ENCODE measurements around the gene NKD1. TPM values are rescaled to one million over a fixed set of nuclear protein-coding genes. Genes with fewer than 3 reads are reported as not detected.

The NKD1 gene
- total and polyA plus RNA-seq, 2 experiments from 2014 or later, result not detected

- H3K79me2 ChIP-seq (ENCODE audit: insufficient read depth), result no peaks in the 10 kb centered on the region
- no peak overlapping the region for H3K9ac ChIP-seq
- 51 to 52% methylated on average over 8 of the region's 8 CpGs for WGBS, 2 experiments (ENCODE audit: low coverage in 1 of 2, low lambda C conversion rate in 2 of 2, missing lambda C conversion rate in 2 of 2)
- no peaks in the 10 kb centered on the region for H3F3A ChIP-seq (ENCODE audit: insufficient read depth)
- H3K36me3 ChIP-seq (ENCODE audit: low read depth), result no peaks in the 10 kb centered on the region
- no peak overlapping the region for H2AFZ ChIP-seq
- TF ChIP-seq EZH2 (IDR thresholded peaks at IDR 0.05; ENCODE audit: insufficient read depth, poor library complexity, severe bottlenecking), result no peak
- no peak for TF ChIP-seq EZH2phosphoT487 (IDR thresholded peaks at IDR 0.05; ENCODE audit: insufficient read depth, low read depth)
- no peak overlapping the region for H3K4me3 ChIP-seq
- H3K4me1 ChIP-seq (ENCODE audit: insufficient read depth), result no peaks in the 10 kb centered on the region
- H3K9me3 ChIP-seq (ENCODE audit: low read depth), result no peaks in the 10 kb centered on the region
- H3K27ac ChIP-seq, result no peak overlapping the region
- peaks cover 19% of the 10 kb centered on the region; the same call in 1 of the 2 replicates for H3K27me3 ChIP-seq (replicated peaks; ENCODE audit: insufficient read depth)
- in situ Hi-C loops (cut with MboI), result no loop called here
- H3K4me2 ChIP-seq (ENCODE audit: unreplicated experiment), result no peak overlapping the region
- H3K9me2 ChIP-seq (ENCODE audit: insufficient read depth), result no peaks in the 10 kb centered on the region
- H4K20me1 ChIP-seq (ENCODE audit: insufficient read depth), result no peaks in the 10 kb centered on the region
- DNase-seq, result no peak
These were observed 83.2 kb downstream of the NKD1 start for GRCh38 chr16:50631249-50631984.

- Histone ChIP-seq H2AFZ (no peak overlapping the region), H3K9me3 (ENCODE audit: low read depth) (no peaks in the 10 kb centered on the region), H3K36me3 (ENCODE audit: low read depth) (no peaks in the 10 kb centered on the region), H4K20me1 (ENCODE audit: insufficient read depth) (no peaks in the 10 kb centered on the region), H3K4me3 (no peak overlapping the region), H3K4me1 (ENCODE audit: insufficient read depth) (no peaks in the 10 kb centered on the region), H3K27ac (no peak overlapping the region), H3K27me3 (replicated peaks; ENCODE audit: insufficient read depth) (peaks cover 16% of the 10 kb centered on the region; the same call in 1 of the 2 replicates), H3K9me2 (ENCODE audit: insufficient read depth) (no peaks in the 10 kb centered on the region), H3K4me2 (ENCODE audit: unreplicated experiment) (no peak overlapping the region), H3F3A (ENCODE audit: insufficient read depth) (no peaks in the 10 kb centered on the region), H3K9ac (no peak overlapping the region), H3K79me2 (ENCODE audit: insufficient read depth) (no peaks in the 10 kb centered on the region)
- TF ChIP-seq EZH2phosphoT487 (IDR thresholded peaks at IDR 0.05; ENCODE audit: insufficient read depth, low read depth) (no peak), EZH2 (IDR thresholded peaks at IDR 0.05; ENCODE audit: insufficient read depth, poor library complexity, severe bottlenecking) (no peak)
- DNase-seq, result no peak
- in situ Hi-C loops (cut with MboI), result no loop called here
- 66 to 67% methylated on average over 22 of the region's 22 CpGs for WGBS, 2 experiments (ENCODE audit: low coverage in 1 of 2, low lambda C conversion rate in 2 of 2, missing lambda C conversion rate in 2 of 2)
These were observed 83.9 kb downstream of the NKD1 start for GRCh38 chr16:50631985-50632576.

DNA sequence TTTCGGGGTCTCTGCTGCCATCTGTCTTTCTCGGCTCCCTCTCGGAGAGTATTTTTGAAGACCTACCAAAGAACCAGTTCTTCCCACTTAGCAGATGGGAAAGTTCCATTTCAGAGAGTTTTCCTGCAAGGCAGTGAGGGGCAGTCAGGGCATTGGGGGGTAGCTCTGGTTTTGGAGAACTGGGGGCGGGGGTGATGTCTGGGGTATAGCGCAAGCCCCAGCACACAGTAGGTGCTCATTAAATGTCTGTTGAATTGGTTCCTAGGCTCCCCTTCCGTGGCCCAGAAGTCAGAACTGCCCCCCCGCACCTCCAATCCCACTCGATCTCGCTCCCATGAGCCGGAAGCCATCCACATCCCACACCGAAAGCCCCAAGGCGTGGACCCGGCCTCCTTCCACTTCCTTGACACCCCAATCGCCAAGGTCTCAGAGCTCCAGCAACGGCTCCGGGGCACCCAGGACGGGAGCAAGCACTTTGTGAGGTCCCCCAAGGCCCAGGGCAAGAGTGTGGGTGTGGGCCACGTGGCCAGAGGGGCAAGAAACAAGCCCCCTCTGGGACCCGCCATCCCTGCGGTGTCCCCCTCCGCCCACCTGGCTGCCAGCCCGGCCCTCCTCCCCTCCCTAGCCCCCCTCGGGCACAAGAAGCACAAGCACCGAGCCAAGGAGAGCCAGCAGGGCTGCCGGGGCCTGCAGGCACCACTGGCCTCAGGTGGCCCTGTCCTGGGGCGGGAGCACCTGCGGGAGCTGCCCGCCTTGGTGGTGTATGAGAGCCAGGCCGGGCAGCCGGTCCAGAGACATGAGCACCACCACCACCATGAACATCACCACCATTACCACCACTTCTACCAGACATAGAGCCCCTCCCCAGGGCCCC is 85.0 kb downstream of the NKD1 start:
- in situ Hi-C loops (cut with MboI), result no loop called here
- TF ChIP-seq EZH2phosphoT487 (IDR thresholded peaks at IDR 0.05; ENCODE audit: insufficient read depth, low read depth) (no peak), EZH2 (IDR thresholded peaks at IDR 0.05; ENCODE audit: insufficient read depth, poor library complexity, severe bottlenecking) (no peak)
- no peak overlapping the region for H2AFZ ChIP-seq
- H4K20me1 ChIP-seq (ENCODE audit: insufficient read depth), result no peaks in the 10 kb centered on the region
- H3K27ac ChIP-seq, result no peak overlapping the region
- H3K4me1 ChIP-seq (ENCODE audit: insufficient read depth), result no peaks in the 10 kb centered on the region
- no peaks in the 10 kb centered on the region for H3K79me2 ChIP-seq (ENCODE audit: insufficient read depth)
- no peaks in the 10 kb centered on the region for H3K36me3 ChIP-seq (ENCODE audit: low read depth)
- H3K9me2 ChIP-seq (ENCODE audit: insufficient read depth), result no peaks in the 10 kb centered on the region
- 75 to 83% methylated on average over 22 to 30 of the region's 30 CpGs for WGBS, 2 experiments (ENCODE audit: low coverage in 1 of 2, low lambda C conversion rate in 2 of 2, missing lambda C conversion rate in 2 of 2)
- H3K4me2 ChIP-seq (ENCODE audit: unreplicated experiment), result no peak overlapping the region
- DNase-seq, result no peak
- H3K4me3 ChIP-seq, result no peak overlapping the region
- H3K9me3 ChIP-seq (ENCODE audit: low read depth), result no peaks in the 10 kb centered on the region
- H3K27me3 ChIP-seq (replicated peaks; ENCODE audit: insufficient read depth), result 0 out of 2 replicates have a peak, but pooled peaks cover 15% of the 10 kb centered on the region
- H3K9ac ChIP-seq, result no peak overlapping the region
- no peaks in the 10 kb centered on the region for H3F3A ChIP-seq (ENCODE audit: insufficient read depth)

- Histone ChIP-seq H3K4me1 (ENCODE audit: insufficient read depth) (no peaks in the 10 kb centered on the region), H3K9ac (no peak overlapping the region), H3K4me3 (no peak overlapping the region), H4K20me1 (ENCODE audit: insufficient read depth) (no peaks in the 10 kb centered on the region), H3F3A (ENCODE audit: insufficient read depth) (no peaks in the 10 kb centered on the region), H3K36me3 (ENCODE audit: low read depth) (no peaks in the 10 kb centered on the region), H2AFZ (no peak overlapping the region), H3K27me3 (replicated peaks; ENCODE audit: insufficient read depth) (0 out of 2 replicates have a peak, but pooled peaks cover 14% of the 10 kb centered on the region), H3K9me3 (ENCODE audit: low read depth) (no peaks in the 10 kb centered on the region), H3K27ac (no peak overlapping the region), H3K4me2 (ENCODE audit: unreplicated experiment) (no peak overlapping the region), H3K79me2 (ENCODE audit: insufficient read depth) (no peaks in the 10 kb centered on the region), H3K9me2 (ENCODE audit: insufficient read depth) (no peaks in the 10 kb centered on the region)
- 78% methylated on average over 7 of the region's 7 CpGs for WGBS, 2 experiments (ENCODE audit: low coverage in 1 of 2, low lambda C conversion rate in 2 of 2, missing lambda C conversion rate in 2 of 2)
- TF ChIP-seq EZH2phosphoT487 (IDR thresholded peaks at IDR 0.05; ENCODE audit: insufficient read depth, low read depth), result no peak
- no peak for TF ChIP-seq EZH2 (IDR thresholded peaks at IDR 0.05; ENCODE audit: insufficient read depth, poor library complexity, severe bottlenecking)
- no peak for DNase-seq
- in situ Hi-C loops (cut with MboI), result no loop called here
These were observed 85.9 kb downstream of the NKD1 start for GRCh38 chr16:50634090-50634489.

Data from GM23248 (cell line).